WTC11 (cell line): ENCODE measurements around the gene CBY1.

Source experiments
- CTCF ChIP-seq: fragments of 200-600 bp; IDR thresholded peaks from 2 replicates; pipeline ENCODE4 v1.8.0; 2022; ENCODE audit warnings: antibody characterized with exemption
- USF2 ChIP-seq: sonication (generic); formaldehyde crosslinking; IDR thresholded peaks from 2 replicates; pipeline ENCODE4 v1.8.1; 2023; ENCODE audit warnings: mild to moderate bottlenecking, missing genetic modification reagents, moderate library complexity
- ZNF121 ChIP-seq: sonication (generic); formaldehyde crosslinking; IDR thresholded peaks from 2 replicates; pipeline ENCODE4 v1.8.0; 2023; ENCODE audit warnings: missing genetic modification reagents

- TF ChIP-seq CTCF = no peak
- TF ChIP-seq USF2 = no peak
- TF ChIP-seq ZNF121 (CRISPR knock-in tag) = no peak
These were observed 2.7 kb upstream of the CBY1 start for GRCh38 chr22:38653741-38654140.
